Liver (tissue), 9 donors: ENCODE results near the gene PARD3B. TPM values are rescaled to one million over a fixed set of nuclear protein-coding genes. Genes with fewer than 3 reads are reported as not detected.

Experiments
- DNase-seq: peaks from one replicate; pipeline ENCODE4 v3.0.0-alpha.2; 2017; ENCODE audit warnings: low spot score
- H3K27ac ChIP-seq, 2 donors: one replicate each; pipeline ENCODE4 v1.7.0; 2013; ENCODE audit warnings: inconsistent platforms in 2 of 2, low read length in 2 of 2, control low read depth in 1 of 2, low read depth in 1 of 2, mild to moderate bottlenecking in 1 of 2
- H3K27me3 ChIP-seq, 4 donors: one replicate each; pipeline versions ENCODE4 v1.6.1 to v1.7.0; 2013; ENCODE audit warnings: low read length in 3 of 4, inconsistent platforms in 1 of 4, mild to moderate bottlenecking in 1 of 4, moderate library complexity in 1 of 4; ENCODE audit not compliant: control insufficient read depth in 4 of 4, insufficient read depth in 4 of 4
- H3K36me3 ChIP-seq, 4 donors: one replicate each; pipeline versions ENCODE4 v1.6.1 to v1.7.0; 2013; ENCODE audit warnings: low read length in 3 of 4, mild to moderate bottlenecking in 3 of 4, low read depth in 1 of 4, moderate library complexity in 1 of 4; ENCODE audit not compliant: control insufficient read depth in 4 of 4, insufficient read depth in 3 of 4
- H3K4me1 ChIP-seq, 4 donors: one replicate each; pipeline versions ENCODE4 v1.6.1 to v1.7.0; 2013; ENCODE audit warnings: low read length in 3 of 4, mild to moderate bottlenecking in 3 of 4, moderate library complexity in 1 of 4; ENCODE audit not compliant: control insufficient read depth in 4 of 4, insufficient read depth in 4 of 4
- H3K4me3 ChIP-seq, 3 donors: one replicate each; pipeline versions ENCODE4 v1.6.1 to v1.7.0; 2013; ENCODE audit warnings: low read length in 3 of 3, control low read depth in 1 of 3, low read depth in 1 of 3, mild to moderate bottlenecking in 1 of 3
- H3K9ac ChIP-seq, 2 donors: one replicate each; pipeline ENCODE4 v1.7.0; 2013; ENCODE audit warnings: low read length in 2 of 2, mild to moderate bottlenecking in 2 of 2, moderate library complexity in 2 of 2, control low read depth in 1 of 2, low read depth in 1 of 2
- H3K9me3 ChIP-seq, 4 donors: one replicate each; pipeline versions ENCODE4 v1.6.1 to v1.7.0; 2013; ENCODE audit warnings: low read length in 3 of 4; ENCODE audit not compliant: control insufficient read depth in 4 of 4
- EGR1 ChIP-seq, 2 donors: IDR thresholded peaks; 2 replicates each; pipeline ENCODE4 v1.6.1; 2016 to 2018; ENCODE audit warnings: antibody characterized with exemption in 2 of 2, low read depth in 2 of 2
- FOXA1 ChIP-seq: IDR thresholded peaks from 2 replicates; pipeline ENCODE4 v1.6.1; 2016; ENCODE audit warnings: antibody characterized with exemption
- FOXA2 ChIP-seq: IDR thresholded peaks from 2 replicates; pipeline ENCODE4 v1.6.1; 2016; ENCODE audit warnings: antibody characterized with exemption
- GABPA ChIP-seq, 2 donors: IDR thresholded peaks in 1 of 2; conservative IDR thresholded peaks in 1 of 2; 2 replicates each; pipeline ENCODE4 v1.6.1; 2016; ENCODE audit warnings: antibody characterized with exemption in 2 of 2, mild to moderate bottlenecking in 1 of 2, moderate library complexity in 1 of 2
- HNF4A ChIP-seq, 2 donors: conservative IDR thresholded peaks; 2 replicates each; pipeline ENCODE4 v1.6.1; 2016; ENCODE audit warnings: antibody characterized with exemption in 2 of 2, mild to moderate bottlenecking in 2 of 2
- NR2F2 ChIP-seq: IDR thresholded peaks from 2 replicates; pipeline ENCODE4 v1.6.1; 2016; ENCODE audit warnings: antibody characterized with exemption
- RAD21 ChIP-seq, 2 donors: IDR thresholded peaks; 2 replicates each; pipeline ENCODE4 v1.6.1; 2016; ENCODE audit warnings: antibody characterized with exemption in 2 of 2, mild to moderate bottlenecking in 2 of 2
- TAF1 ChIP-seq: conservative IDR thresholded peaks from 2 replicates; pipeline ENCODE4 v1.6.1; 2016; ENCODE audit warnings: antibody characterized with exemption, mild to moderate bottlenecking
- WGBS: extraction: QIAGEN DNeasy Blood & Tissue Kit; methylation state at CpG from one replicate; pipeline ENCODE4 v1.1.7; 2013; 5-methylcytosine and 5-hydroxymethylcytosine counted together
- polyA plus RNA-seq, 2 donors: library from polyadenylated mRNA; stranded (reverse) in 1 of 2; unstranded in 1 of 2; fragments of 200-250 nt in 1 of 2; fragments of >200 nt in 1 of 2; fragmentation: Nextera tagmentation in 1 of 2; extraction: Ambion mirVana in 1 of 2; gene quantifications; one replicate each; pipeline versions ENCODE4 v1.2.1 to v1.2.3, GENCODE V29; 2013 to 2015
- total RNA-seq, 2 donors: library from RNA; depleted of rRNA; stranded (reverse); fragments of >200 nt; gene quantifications; one replicate each; pipeline ENCODE4 v1.2.3, GENCODE V29; 2014
- TF ChIP-seq, protein P1 (sequence below): fragments of 150-350 bp; IDR thresholded peaks from 2 replicates; pipeline ENCODE4 v1.5.1; 2017; ENCODE audit warnings: improper control_type of control experiment, low read depth, low read length; ENCODE audit not compliant: missing input control
- TF ChIP-seq, protein P2 (sequence below): IDR thresholded peaks from 2 replicates; pipeline ENCODE4 v1.6.1; 2016; ENCODE audit warnings: antibody characterized with exemption
- TF ChIP-seq, protein P3 (sequence below): IDR thresholded peaks from 2 replicates; pipeline ENCODE4 v1.6.1; 2016; ENCODE audit warnings: antibody characterized with exemption
- TF ChIP-seq, protein P4 (sequence below): IDR thresholded peaks from 2 replicates; pipeline ENCODE4 v1.6.1; 2016; ENCODE audit warnings: antibody characterized with exemption, mild to moderate bottlenecking
- donor health status: healthy.
- donor health status: healthy.
- donor health status: healthy.
- donor health status: healthy.
- donor health status: healthy.

Gene PARD3B
- total and polyA plus RNA-seq, 4 donors: 1.1 to 10.3 (median 3.7) TPM

DNA sequence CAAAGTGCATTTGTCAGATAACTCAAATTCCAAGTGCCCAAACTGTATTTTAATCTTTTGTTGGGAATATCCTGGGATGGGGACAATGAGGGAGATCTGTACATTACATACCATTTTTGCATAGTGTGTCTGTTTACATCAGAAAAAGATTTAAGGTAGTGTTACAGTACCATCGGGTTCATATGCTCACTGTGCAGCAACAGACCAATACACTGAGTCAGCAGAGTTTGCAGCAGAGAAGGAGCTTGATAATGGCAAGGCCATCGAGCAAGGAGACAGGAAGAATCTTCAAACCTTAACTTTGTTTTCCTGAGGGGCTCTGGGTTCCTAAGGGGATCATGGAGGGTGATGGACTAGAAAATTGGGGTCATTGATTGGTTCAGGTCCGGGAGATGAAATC, 399.7 kb downstream of the PARD3B start:
- Histone ChIP-seq H3K9ac (no peak overlapping the region), H3K4me3 (no peak overlapping the region), H3K27ac (no peak overlapping the region), H3K9me3 (peaks cover 0 to 6% (median 2%) of the 10 kb centered on the region in 4 donors), H3K36me3 (no peaks in the 10 kb centered on the region), H3K27me3 (no peaks in the 10 kb centered on the region), H3K4me1 (no peaks in the 10 kb centered on the region)
- WGBS: 96% methylated on average over 3 of the region's 3 CpGs
- no peak for DNase-seq
- TF ChIP-seq, protein P1, sequence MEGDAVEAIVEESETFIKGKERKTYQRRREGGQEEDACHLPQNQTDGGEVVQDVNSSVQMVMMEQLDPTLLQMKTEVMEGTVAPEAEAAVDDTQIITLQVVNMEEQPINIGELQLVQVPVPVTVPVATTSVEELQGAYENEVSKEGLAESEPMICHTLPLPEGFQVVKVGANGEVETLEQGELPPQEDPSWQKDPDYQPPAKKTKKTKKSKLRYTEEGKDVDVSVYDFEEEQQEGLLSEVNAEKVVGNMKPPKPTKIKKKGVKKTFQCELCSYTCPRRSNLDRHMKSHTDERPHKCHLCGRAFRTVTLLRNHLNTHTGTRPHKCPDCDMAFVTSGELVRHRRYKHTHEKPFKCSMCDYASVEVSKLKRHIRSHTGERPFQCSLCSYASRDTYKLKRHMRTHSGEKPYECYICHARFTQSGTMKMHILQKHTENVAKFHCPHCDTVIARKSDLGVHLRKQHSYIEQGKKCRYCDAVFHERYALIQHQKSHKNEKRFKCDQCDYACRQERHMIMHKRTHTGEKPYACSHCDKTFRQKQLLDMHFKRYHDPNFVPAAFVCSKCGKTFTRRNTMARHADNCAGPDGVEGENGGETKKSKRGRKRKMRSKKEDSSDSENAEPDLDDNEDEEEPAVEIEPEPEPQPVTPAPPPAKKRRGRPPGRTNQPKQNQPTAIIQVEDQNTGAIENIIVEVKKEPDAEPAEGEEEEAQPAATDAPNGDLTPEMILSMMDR: no peak
- TF ChIP-seq, protein P2, sequence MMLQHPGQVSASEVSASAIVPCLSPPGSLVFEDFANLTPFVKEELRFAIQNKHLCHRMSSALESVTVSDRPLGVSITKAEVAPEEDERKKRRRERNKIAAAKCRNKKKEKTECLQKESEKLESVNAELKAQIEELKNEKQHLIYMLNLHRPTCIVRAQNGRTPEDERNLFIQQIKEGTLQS: no peak
- TF ChIP-seq HNF4A (conservative IDR thresholded peaks at IDR 0.05): no peak
- TF ChIP-seq TAF1: no peak
- no peak for TF ChIP-seq NR2F2

DNA sequence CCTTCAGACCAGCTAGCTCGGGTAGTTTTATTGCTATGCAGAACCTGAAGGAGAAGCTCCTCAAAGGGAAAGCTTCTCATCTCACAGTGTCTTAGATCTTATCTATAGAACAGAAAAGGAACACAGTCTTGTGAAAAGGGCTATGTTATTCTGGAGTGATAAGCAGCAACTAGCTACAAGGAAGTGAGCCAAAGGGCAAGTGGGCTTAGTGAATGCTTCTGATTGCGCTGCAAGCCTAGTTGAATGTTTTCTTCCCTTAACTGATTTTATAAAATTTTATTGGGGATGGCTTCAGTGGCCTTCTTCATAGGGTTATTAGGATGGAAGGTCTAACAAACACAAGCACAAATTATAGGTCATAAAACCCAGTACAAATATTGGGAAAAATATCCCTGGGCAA, 400.1 kb downstream of the PARD3B start:
- Histone ChIP-seq H3K4me3 (no peak overlapping the region), H3K36me3 (no peaks in the 10 kb centered on the region), H3K9me3 (peaks cover 0 to 6% (median 2%) of the 10 kb centered on the region in 4 donors), H3K27me3 (no peaks in the 10 kb centered on the region), H3K9ac (no peak overlapping the region), H3K27ac (no peak overlapping the region), H3K4me1 (no peaks in the 10 kb centered on the region)
- TF ChIP-seq FOXA1 (no peak), FOXA2 (no peak)
- TF ChIP-seq, protein P3, sequence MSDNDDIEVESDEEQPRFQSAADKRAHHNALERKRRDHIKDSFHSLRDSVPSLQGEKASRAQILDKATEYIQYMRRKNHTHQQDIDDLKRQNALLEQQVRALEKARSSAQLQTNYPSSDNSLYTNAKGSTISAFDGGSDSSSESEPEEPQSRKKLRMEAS: no peak
- WGBS: 91% methylated on average over 2 of the region's 2 CpGs
- DNase-seq: no peak

DNA sequence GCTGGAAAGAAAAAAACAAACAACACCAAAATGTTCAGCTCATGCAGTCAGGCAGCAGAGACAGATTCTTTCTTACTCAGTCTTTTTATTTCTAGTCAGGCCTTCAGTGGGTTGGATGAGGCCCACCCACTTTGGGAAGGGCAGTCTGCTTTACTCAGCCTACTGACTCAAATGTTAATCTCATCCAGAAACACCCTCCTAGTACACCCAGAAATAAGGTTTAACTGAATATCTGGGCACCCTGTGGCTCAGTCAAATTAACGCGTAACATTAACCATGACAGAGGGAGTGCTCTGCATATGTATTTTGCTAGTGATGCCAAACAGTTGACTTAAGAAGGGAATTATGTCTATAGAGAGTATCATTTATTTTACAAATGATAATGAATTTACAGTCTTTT, 401.6 kb downstream of the PARD3B start:
- no peak for DNase-seq
- TF ChIP-seq, protein P3: no peak
- TF ChIP-seq EGR1 (IDR thresholded peaks at IDR 0.05; ENCODE audit: low read depth in 2 of 2): no peak
- TF ChIP-seq, protein P4, sequence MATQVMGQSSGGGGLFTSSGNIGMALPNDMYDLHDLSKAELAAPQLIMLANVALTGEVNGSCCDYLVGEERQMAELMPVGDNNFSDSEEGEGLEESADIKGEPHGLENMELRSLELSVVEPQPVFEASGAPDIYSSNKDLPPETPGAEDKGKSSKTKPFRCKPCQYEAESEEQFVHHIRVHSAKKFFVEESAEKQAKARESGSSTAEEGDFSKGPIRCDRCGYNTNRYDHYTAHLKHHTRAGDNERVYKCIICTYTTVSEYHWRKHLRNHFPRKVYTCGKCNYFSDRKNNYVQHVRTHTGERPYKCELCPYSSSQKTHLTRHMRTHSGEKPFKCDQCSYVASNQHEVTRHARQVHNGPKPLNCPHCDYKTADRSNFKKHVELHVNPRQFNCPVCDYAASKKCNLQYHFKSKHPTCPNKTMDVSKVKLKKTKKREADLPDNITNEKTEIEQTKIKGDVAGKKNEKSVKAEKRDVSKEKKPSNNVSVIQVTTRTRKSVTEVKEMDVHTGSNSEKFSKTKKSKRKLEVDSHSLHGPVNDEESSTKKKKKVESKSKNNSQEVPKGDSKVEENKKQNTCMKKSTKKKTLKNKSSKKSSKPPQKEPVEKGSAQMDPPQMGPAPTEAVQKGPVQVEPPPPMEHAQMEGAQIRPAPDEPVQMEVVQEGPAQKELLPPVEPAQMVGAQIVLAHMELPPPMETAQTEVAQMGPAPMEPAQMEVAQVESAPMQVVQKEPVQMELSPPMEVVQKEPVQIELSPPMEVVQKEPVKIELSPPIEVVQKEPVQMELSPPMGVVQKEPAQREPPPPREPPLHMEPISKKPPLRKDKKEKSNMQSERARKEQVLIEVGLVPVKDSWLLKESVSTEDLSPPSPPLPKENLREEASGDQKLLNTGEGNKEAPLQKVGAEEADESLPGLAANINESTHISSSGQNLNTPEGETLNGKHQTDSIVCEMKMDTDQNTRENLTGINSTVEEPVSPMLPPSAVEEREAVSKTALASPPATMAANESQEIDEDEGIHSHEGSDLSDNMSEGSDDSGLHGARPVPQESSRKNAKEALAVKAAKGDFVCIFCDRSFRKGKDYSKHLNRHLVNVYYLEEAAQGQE: no peak
- TF ChIP-seq, protein P1: no peak
- TF ChIP-seq, protein P2: no peak
- TF ChIP-seq TAF1: no peak
- TF ChIP-seq FOXA1: no peak
- no peak for TF ChIP-seq RAD21 (IDR thresholded peaks at IDR 0.05)
- TF ChIP-seq GABPA (IDR thresholded peaks at IDR 0.05 in 1 of 2, conservative IDR thresholded peaks at IDR 0.05 in 1 of 2): no peak
- no peaks in the 10 kb centered on the region for H3K4me1 ChIP-seq
- no peak overlapping the region for H3K9ac ChIP-seq
- no peak overlapping the region for H3K4me3 ChIP-seq
- H3K27ac ChIP-seq: no peak overlapping the region
- 100% methylated on average over 2 of the region's 2 CpGs for WGBS
- no peaks in the 10 kb centered on the region for H3K36me3 ChIP-seq
- H3K9me3 ChIP-seq: peaks cover 0 to 6% (median 2%) of the 10 kb centered on the region in 4 donors
- no peaks in the 10 kb centered on the region for H3K27me3 ChIP-seq
